OCI-LY3 (cell line): ENCODE measurements around the gene SAMD9.

Source experiments
- EZH2phosphoT487 ChIP-seq: fragments of 200-600 bp; shearing (Covaris generic); IDR thresholded peaks from 2 replicates; pipeline ENCODE4 v1.6.1; 2018; ENCODE audit warnings: antibody characterized with exemption, mixed run types, low read depth
- TF ChIP-seq, protein P1 (sequence below): fragments of 200-600, 300-600 bp; sonication (generic); IDR thresholded peaks from 2 replicates; pipeline ENCODE4 v1.5.1; 2014; ENCODE audit warnings: antibody characterized with exemption, low read length, low read depth

DNA sequence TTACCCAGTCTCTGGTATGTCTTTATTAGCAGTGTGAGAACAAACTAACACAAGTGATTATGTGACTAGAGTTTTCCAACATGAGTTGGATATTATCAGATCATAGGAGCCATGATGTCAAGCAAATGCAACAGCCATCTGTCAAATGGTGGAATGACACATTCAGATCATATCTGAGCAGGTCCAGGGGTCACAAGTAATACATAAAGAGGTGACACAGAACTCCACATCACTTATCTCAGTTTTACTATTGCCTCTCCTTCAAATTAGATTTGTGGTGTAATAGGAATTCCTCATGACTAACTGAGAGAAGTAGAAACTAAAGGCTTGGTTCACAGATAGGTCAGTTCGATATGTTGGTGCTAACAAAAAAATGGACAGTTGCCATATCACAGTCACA, 42.6 kb upstream of the SAMD9 start:
- TF ChIP-seq, protein P1, sequence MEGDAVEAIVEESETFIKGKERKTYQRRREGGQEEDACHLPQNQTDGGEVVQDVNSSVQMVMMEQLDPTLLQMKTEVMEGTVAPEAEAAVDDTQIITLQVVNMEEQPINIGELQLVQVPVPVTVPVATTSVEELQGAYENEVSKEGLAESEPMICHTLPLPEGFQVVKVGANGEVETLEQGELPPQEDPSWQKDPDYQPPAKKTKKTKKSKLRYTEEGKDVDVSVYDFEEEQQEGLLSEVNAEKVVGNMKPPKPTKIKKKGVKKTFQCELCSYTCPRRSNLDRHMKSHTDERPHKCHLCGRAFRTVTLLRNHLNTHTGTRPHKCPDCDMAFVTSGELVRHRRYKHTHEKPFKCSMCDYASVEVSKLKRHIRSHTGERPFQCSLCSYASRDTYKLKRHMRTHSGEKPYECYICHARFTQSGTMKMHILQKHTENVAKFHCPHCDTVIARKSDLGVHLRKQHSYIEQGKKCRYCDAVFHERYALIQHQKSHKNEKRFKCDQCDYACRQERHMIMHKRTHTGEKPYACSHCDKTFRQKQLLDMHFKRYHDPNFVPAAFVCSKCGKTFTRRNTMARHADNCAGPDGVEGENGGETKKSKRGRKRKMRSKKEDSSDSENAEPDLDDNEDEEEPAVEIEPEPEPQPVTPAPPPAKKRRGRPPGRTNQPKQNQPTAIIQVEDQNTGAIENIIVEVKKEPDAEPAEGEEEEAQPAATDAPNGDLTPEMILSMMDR = no peak
- TF ChIP-seq EZH2phosphoT487 = no peak
